ENCODE measurements around the gene TTC5. TPM values are rescaled to one million over a fixed set of nuclear protein-coding genes. Genes with fewer than 3 reads are reported as not detected.
A peak's percentile ranks its signal among the peaks of the same experiment; 100 is the strongest.

TTC5 gene
- 10 to 100 TPM; 10.2 to 10.4 TPM for total RNA-seq

GRCh38 chr14:20305265-20306078 is at the start of gene TTC5:
Gene TTC5 (minus strand): TSS chr14:20305951. CDS start chr14:20305937, 14 bp downstream.
- Histone ChIP-seq H3K36me3 (peaks cover 11% of the 10 kb centered on the region), H3K9me3 (no peaks in the 10 kb centered on the region), H3K27me3 (replicated peaks; ENCODE audit: insufficient read depth) (no peaks in the 10 kb centered on the region), H3K4me3 (peak within 1 kb of the TSS; percentile 89), H3K4me1 (ENCODE audit: control insufficient read depth in 1 of 2, low read depth in 2 of 2) (peaks cover 9 to 15% of the 10 kb centered on the region in 2 donors), H3K27ac (peak within 1 kb of the TSS in 1 of 2 donors; percentile 19)
- ATAC-seq (ENCODE audit: insufficient number of reproducible peaks, low FRiP score, low read depth) (peak; percentile 76), DNase-seq (ENCODE audit: low spot score) (peak; percentile 38)
- peak; percentile 78 for TF ChIP-seq CTCF (IDR thresholded peaks at IDR 0.05)

- peak; percentile 19 for TF ChIP-seq CTCF (IDR thresholded peaks at IDR 0.05)
- peaks cover 26% of the 10 kb centered on the region for H3K36me3 ChIP-seq
- ATAC-seq (ENCODE audit: insufficient number of reproducible peaks, low FRiP score, low read depth) (no peak), DNase-seq (ENCODE audit: low spot score) (no peak)
- no peaks in the 10 kb centered on the region for H3K9me3 ChIP-seq
- H3K4me1 ChIP-seq (ENCODE audit: control insufficient read depth in 1 of 2, low read depth in 2 of 2), result no peaks in the 10 kb centered on the region
- H3K27me3 ChIP-seq (replicated peaks; ENCODE audit: insufficient read depth), result no peaks in the 10 kb centered on the region
- no peak overlapping the region for H3K27ac ChIP-seq
- no peak overlapping the region for H3K4me3 ChIP-seq
Observed at GRCh38 chr14:20350860-20351259, 45.1 kb upstream of the TTC5 start.

GRCh38 chr14:20350282-20350681 is 44.5 kb upstream of the TTC5 start:
- TF ChIP-seq CTCF (IDR thresholded peaks at IDR 0.05), result no peak
- H3K27ac ChIP-seq, result no peak overlapping the region
- DNase-seq (ENCODE audit: low spot score), result no peak
- H3K27me3 ChIP-seq (replicated peaks; ENCODE audit: insufficient read depth), result no peaks in the 10 kb centered on the region
- no peaks in the 10 kb centered on the region for H3K4me1 ChIP-seq (ENCODE audit: control insufficient read depth in 1 of 2, low read depth in 2 of 2)
- no peaks in the 10 kb centered on the region for H3K9me3 ChIP-seq
- peaks cover 22% of the 10 kb centered on the region for H3K36me3 ChIP-seq
- ATAC-seq (ENCODE audit: insufficient number of reproducible peaks, low FRiP score, low read depth), result no peak
- H3K4me3 ChIP-seq, result no peak overlapping the region

- Histone ChIP-seq H3K27me3 (replicated peaks; ENCODE audit: insufficient read depth) (no peaks in the 10 kb centered on the region), H3K9me3 (no peaks in the 10 kb centered on the region), H3K4me3 (no peak overlapping the region), H3K4me1 (ENCODE audit: control insufficient read depth in 1 of 2, low read depth in 2 of 2) (peaks cover 4 to 11% of the 10 kb centered on the region in 2 donors), H3K27ac (no peak overlapping the region), H3K36me3 (peaks cover 14% of the 10 kb centered on the region)
- no peak for TF ChIP-seq CTCF (IDR thresholded peaks at IDR 0.05)
- DNase-seq (ENCODE audit: low spot score) (no peak), ATAC-seq (ENCODE audit: insufficient number of reproducible peaks, low FRiP score, low read depth) (no peak)
Observed at GRCh38 chr14:20347747-20348146, 42.0 kb upstream of the TTC5 start.

- H3K4me3 ChIP-seq, result no peak overlapping the region
- H3K9me3 ChIP-seq, result no peaks in the 10 kb centered on the region
- H3K27ac ChIP-seq, result no peak overlapping the region
- DNase-seq (ENCODE audit: low spot score) (no peak), ATAC-seq (ENCODE audit: insufficient number of reproducible peaks, low FRiP score, low read depth) (no peak)
- TF ChIP-seq CTCF (IDR thresholded peaks at IDR 0.05), result no peak
- H3K36me3 ChIP-seq, result peaks cover 14% of the 10 kb centered on the region
- H3K27me3 ChIP-seq (replicated peaks; ENCODE audit: insufficient read depth), result no peaks in the 10 kb centered on the region
- peaks cover 4 to 11% of the 10 kb centered on the region in 2 donors for H3K4me1 ChIP-seq (ENCODE audit: control insufficient read depth in 1 of 2, low read depth in 2 of 2)
Observed at GRCh38 chr14:20346713-20347112, 41.0 kb upstream of the TTC5 start.
